Heart left ventricle (tissue), 16 donors: Measurements from ENCODE around the gene C6orf47. TPM values are rescaled to one million over a fixed set of nuclear protein-coding genes. Genes with fewer than 3 reads are reported as not detected.
A peak's percentile ranks its signal among the peaks of the same experiment; 100 is the strongest.

Experiments
- ATAC-seq, 4 donors: fragments of 200-7000 bp; cut with Tn5 transposase; one replicate each; pipeline ENCODE4 v1.9.1; 2020 to 2022; ENCODE audit warnings: moderate library complexity in 4 of 4, mild to moderate bottlenecking in 3 of 4, moderate number of reproducible peaks in 1 of 4
- DNase-seq, 5 donors: peaks; one replicate each; pipeline ENCODE4 v3.0.0-alpha.2; 2020
- H3K27ac ChIP-seq, 12 donors: fragments of 200-600 bp; sonication (generic) in 4 of 12; one replicate each; pipeline versions ENCODE4 v1.5.0 to v1.8.0; 2016 to 2022; ENCODE audit warnings: mild to moderate bottlenecking in 2 of 12
- H3K27me3 ChIP-seq, 9 donors: fragments of 200-600 bp; sonication (generic) in 2 of 9; one replicate each; pipeline versions ENCODE4 v1.5.1 to v1.8.0; 2016 to 2022; ENCODE audit warnings: mild to moderate bottlenecking in 3 of 9
- H3K36me3 ChIP-seq, 9 donors: fragments of 200-600 bp; sonication (generic) in 2 of 9; one replicate each; pipeline versions ENCODE4 v1.5.0 to v1.8.0; 2018 to 2022; ENCODE audit warnings: mild to moderate bottlenecking in 2 of 9
- H3K4me1 ChIP-seq, 12 donors: fragments of 200-600 bp; sonication (generic) in 4 of 12; one replicate each; pipeline versions ENCODE4 v1.5.0 to v1.8.0; 2016 to 2022; ENCODE audit warnings: mild to moderate bottlenecking in 3 of 12
- H3K4me3 ChIP-seq, 12 donors: fragments of 200-600 bp; sonication (generic) in 4 of 12; one replicate each; pipeline versions ENCODE4 v1.5.0 to v1.8.0; 2017 to 2022; ENCODE audit warnings: mild to moderate bottlenecking in 9 of 12, moderate library complexity in 4 of 12
- H3K9me3 ChIP-seq, 12 donors: fragments of 200-600 bp; sonication (generic) in 4 of 12; one replicate each; pipeline versions ENCODE4 v1.5.0 to v1.8.0; 2016 to 2022; ENCODE audit warnings: mild to moderate bottlenecking in 1 of 12
- CTCF ChIP-seq, 12 donors: fragments of 200-600 bp; sonication (generic) in 4 of 12; IDR thresholded peaks; one replicate each; pipeline versions ENCODE4 v1.5.0 to v1.8.0; 2018 to 2022; ENCODE audit warnings: antibody characterized with exemption in 12 of 12, mild to moderate bottlenecking in 5 of 12
- POLR2A ChIP-seq, 2 donors: fragments of 450-650 bp; IDR thresholded peaks; one replicate each; pipeline ENCODE4 v1.6.1; 2017; ENCODE audit warnings: antibody characterized with exemption in 2 of 2, mild to moderate bottlenecking in 2 of 2, moderate library complexity in 2 of 2
- WGBS, 4 donors: extraction: QIAGEN DNeasy Blood & Tissue Kit in 2 of 4; methylation state at CpG; one replicate each; pipeline versions ENCODE4 v1.1.5 to v1.1.7; 2013 to 2018; 5-methylcytosine and 5-hydroxymethylcytosine counted together
- intact Hi-C, 10 donors: fragments of 100-400 bp; cut with DNase I; formaldehyde crosslinking; loops; one replicate each; pipeline versions ENCODE4 v1.11.1 to v1.14.2; 2022
- polyA plus RNA-seq, 2 donors: library from polyadenylated mRNA; stranded (reverse); fragments of 200-250 nt; gene quantifications; one replicate each; pipeline ENCODE4 v1.2.3, GENCODE V29; 2013
- total RNA-seq, 9 donors: library from RNA; depleted of rRNA in 2 of 9; stranded (reverse); fragments of >200 nt in 2 of 9; fragmentation: NEBNext Ultra II Directional in 3 of 9; extraction: Animal tissue kit (Norgen Biotek cat#: 25700) in 3 of 9; gene quantifications; one replicate each; pipeline versions ENCODE4 v1.1.0 to v1.2.4, GENCODE V29; 2016 to 2023
- donor health status: ischemic (EF 13 %, LVEDD 7.1; RV severe dilation, severe dysfunction).
- donor health status: healthy with polysubstance abuse.
- donor health status: DM: no; HTN: yes; CAD: no.
- donor health status: DM: no; HTN: no; CAD: no.
- donor health status: ischemic (EF 25% LVEDD 6.9; RV normal size, moderate dysfunction).
- donor health status: ischemic (EF 25% LVEDD 5.7; RV mildly dilated, moderate dysfunction).
- donor health status: healthy.
- donor health status: DM: yes; HTN: yes; CAD: no.
- donor health status: ischemic (EF 35%, LVEDD 5.7; RV mildly dilated, moderate dysfunction).
- donor health status: nonischemic (EF 11% LVEDD 7.7; RV severe dilation, severe dysfunction).
- donor health status: DM: yes; HTN: yes; CAD: no.
- donor health status: PGD.
- donor health status: ischemic (EF 29% LVEDD 5.4; RV normal size, mild dysfunction).
- donor health status: nonischemic (EF 23%, LVEDD 6.1; RV moderate dilation, normal function).

C6orf47 gene
- total and polyA plus RNA-seq, 11 donors, result 16.5 to 30.9 (median 20.0) TPM

- H3K27me3 ChIP-seq, result no peaks in the 10 kb centered on the region
- H3K4me1 ChIP-seq, result no peaks in the 10 kb centered on the region
- intact Hi-C loops, result no loop called here
- H3K27ac ChIP-seq, result no peak overlapping the region
- no peak for ATAC-seq
- no peak overlapping the region for H3K4me3 ChIP-seq
- peaks cover 7 to 100% (median 100%) of the 10 kb centered on the region in 9 donors for H3K36me3 ChIP-seq
- H3K9me3 ChIP-seq, result no peaks in the 10 kb centered on the region
- 80 to 89% (median 84%) methylated on average over 2 to 10 of the region's 10 CpGs for WGBS, 4 donors
- DNase-seq, result no peak
- no peak for TF ChIP-seq CTCF (IDR thresholded peaks at IDR 0.05)
- no peak for TF ChIP-seq POLR2A (IDR thresholded peaks at IDR 0.05)
Measured at GRCh38 chr6:31639449-31639861, 21.1 kb downstream of the C6orf47 start.

DNA sequence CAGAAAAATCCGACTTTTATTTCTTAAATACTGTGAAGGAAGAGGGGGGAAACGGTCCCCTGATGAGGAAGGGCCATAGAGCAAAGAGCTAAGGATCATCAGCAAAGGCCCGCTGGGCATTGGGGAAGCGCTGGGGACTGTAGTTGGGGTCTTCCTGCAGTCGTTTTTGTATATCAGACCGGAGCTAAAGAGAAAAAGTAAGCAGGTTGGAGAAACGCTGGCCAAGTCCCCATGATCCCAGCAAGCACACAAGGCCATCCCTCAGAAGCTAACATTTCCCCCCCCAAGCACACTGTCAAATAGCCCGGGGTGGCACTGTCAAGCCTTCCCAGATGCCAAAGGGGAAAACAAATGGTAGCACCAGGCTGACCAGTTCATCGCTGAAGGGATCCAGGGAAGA, 21.5 kb downstream of the C6orf47 start:
- no peaks in the 10 kb centered on the region for H3K27me3 ChIP-seq
- WGBS, 4 donors, result 78 to 88% (median 83%) methylated on average over 9 of the region's 9 CpGs
- no peak overlapping the region for H3K27ac ChIP-seq
- DNase-seq, result no peak
- intact Hi-C loops, result no loop called here
- peaks cover 7 to 100% (median 100%) of the 10 kb centered on the region in 9 donors for H3K36me3 ChIP-seq
- no peak overlapping the region for H3K4me3 ChIP-seq
- ATAC-seq, result no peak
- no peaks in the 10 kb centered on the region for H3K4me1 ChIP-seq
- no peaks in the 10 kb centered on the region for H3K9me3 ChIP-seq
- TF ChIP-seq CTCF (IDR thresholded peaks at IDR 0.05) (no peak), POLR2A (IDR thresholded peaks at IDR 0.05) (no peak)

- Histone ChIP-seq H3K4me3 (no peak overlapping the region), H3K27me3 (no peaks in the 10 kb centered on the region), H3K27ac (no peak overlapping the region), H3K36me3 (peaks cover 2 to 100% (median 100%) of the 10 kb centered on the region in 9 donors), H3K9me3 (no peaks in the 10 kb centered on the region), H3K4me1 (peaks cover 0 to 4% (median 0%) of the 10 kb centered on the region in 12 donors)
- DNase-seq (no peak), ATAC-seq (peak in 2 of 4 donors; percentile 2 to 5)
- WGBS, 4 donors, result 78 to 83% (median 82%) methylated on average over 24 to 27 of the region's 27 CpGs
- TF ChIP-seq CTCF (IDR thresholded peaks at IDR 0.05) (no peak), POLR2A (IDR thresholded peaks at IDR 0.05) (no peak)
- intact Hi-C loops, result no loop called here
Measured at GRCh38 chr6:31636698-31637596, 23.6 kb downstream of the C6orf47 start.

GRCh38 chr6:31634969-31635575, 25.5 kb downstream of the C6orf47 start:
- 80 to 83% (median 80%) methylated on average over 11 of the region's 11 CpGs for WGBS, 4 donors
- no peak for TF ChIP-seq POLR2A (IDR thresholded peaks at IDR 0.05)
- TF ChIP-seq CTCF (IDR thresholded peaks at IDR 0.05), result no peak
- no peak overlapping the region for H3K27ac ChIP-seq

More at GRCh38 chr6:31634969-31635575, 25.5 kb downstream of the C6orf47 start:
- peaks cover 2 to 100% (median 100%) of the 10 kb centered on the region in 9 donors for H3K36me3 ChIP-seq
- ATAC-seq (no peak), DNase-seq (no peak)
- H3K4me1 ChIP-seq, result peaks cover 0 to 4% (median 0%) of the 10 kb centered on the region in 12 donors
- H3K9me3 ChIP-seq, result no peaks in the 10 kb centered on the region
- no peak overlapping the region for H3K4me3 ChIP-seq
- intact Hi-C loops, result no loop called here
- H3K27me3 ChIP-seq, result no peaks in the 10 kb centered on the region
